ENCODE measurements around the gene TMEM43.

The TMEM43 gene

GRCh38 chr3:14138878-14139655, 14.2 kb downstream of the TMEM43 start:
- no peak for DNase-seq

- no peak for DNase-seq
These were observed 14.9 kb downstream of the TMEM43 start for GRCh38 chr3:14139771-14140170.

- no peak for DNase-seq
These were observed 15.8 kb downstream of the TMEM43 start for GRCh38 chr3:14140668-14141067.

- DNase-seq, result peak; percentile 1
These were observed 16.3 kb downstream of the TMEM43 start for GRCh38 chr3:14141144-14141543.

GRCh38 chr3:14141602-14142341, 16.9 kb downstream of the TMEM43 start:
- DNase-seq, result no peak

- peak; percentile 1 for DNase-seq
These were observed 17.9 kb downstream of the TMEM43 start for GRCh38 chr3:14142567-14143270.

GRCh38 chr3:14143271-14144225, 18.7 kb downstream of the TMEM43 start:
- DNase-seq, result no peak

GRCh38 chr3:14144423-14145075, 19.7 kb downstream of the TMEM43 start:
- DNase-seq, result peak; percentile 35

GRCh38 chr3:14145236-14145635, 20.4 kb downstream of the TMEM43 start:
- no peak for DNase-seq

- DNase-seq, result no peak
These were observed 21.0 kb downstream of the TMEM43 start for GRCh38 chr3:14145670-14146380.

GRCh38 chr3:14146381-14147065, 21.7 kb downstream of the TMEM43 start:
- no peak for DNase-seq

- no peak for DNase-seq
These were observed 22.2 kb downstream of the TMEM43 start for GRCh38 chr3:14147066-14147435.

- DNase-seq, result no peak
These were observed 22.8 kb downstream of the TMEM43 start for GRCh38 chr3:14147617-14148016.

GRCh38 chr3:14148041-14148985, 23.5 kb downstream of the TMEM43 start:
- DNase-seq, result no peak

GRCh38 chr3:14150078-14150477, 25.2 kb downstream of the TMEM43 start:
- no peak for DNase-seq

- no peak for DNase-seq
These were observed 25.8 kb downstream of the TMEM43 start for GRCh38 chr3:14150491-14151230.

GRCh38 chr3:14151471-14152083, 26.7 kb downstream of the TMEM43 start:
- no peak for DNase-seq

- no peak for DNase-seq
These were observed 27.5 kb downstream of the TMEM43 start for GRCh38 chr3:14152233-14152962.
